ENCODE data around the gene ZDHHC3. TPM values are rescaled to one million over a fixed set of nuclear protein-coding genes. Genes with fewer than 3 reads are reported as not detected.
A peak's percentile ranks its signal among the peaks of the same experiment; 100 is the strongest.

The ZDHHC3 gene
- total RNA-seq, 1 experiment from 2014 or later: 40.1 TPM

GRCh38 chr3:45008117-45008516 lies 32.1 kb upstream of the ZDHHC3 start:
- Mint-ChIP-seq H3K4me1 (ENCODE audit: insufficient read depth, unreplicated experiment) (peaks cover 25% of the 10 kb centered on the region), H3K9me3 (ENCODE audit: unreplicated experiment) (no peaks in the 10 kb centered on the region), H3K27me3 (ENCODE audit: insufficient read depth, unreplicated experiment) (no peaks in the 10 kb centered on the region), H3K4me3 (ENCODE audit: unreplicated experiment) (no peak overlapping the region), H3K36me3 (ENCODE audit: insufficient read depth, unreplicated experiment) (peaks cover 59% of the 10 kb centered on the region), H3K27ac (ENCODE audit: low read depth, unreplicated experiment) (no peak overlapping the region)
- POLR2A ChIA-PET: interaction anchor here (1.2 kb wide), 1 partner anchor 13 kb away, joined by 4 read pairs; no protein-coding TSS in a partner anchor
- no peak for TF ChIP-seq CTCF (IDR thresholded peaks at IDR 0.05; ENCODE audit: unreplicated experiment)
- intact Hi-C loops (cut with micrococcal nuclease): no loop called here
- CTCF ChIA-PET: no interaction called here
- DNase-seq (ENCODE audit: unreplicated experiment): peak; percentile 12
- no TSS peak for BruUV-seq (replicated peaks)

- TF ChIP-seq CTCF (IDR thresholded peaks at IDR 0.05; ENCODE audit: unreplicated experiment): no peak
- H3K4me1 Mint-ChIP-seq (ENCODE audit: insufficient read depth, unreplicated experiment): peaks cover 15% of the 10 kb centered on the region
- no peaks in the 10 kb centered on the region for H3K9me3 Mint-ChIP-seq (ENCODE audit: unreplicated experiment)
- ChIA-PET CTCF (interaction anchor here (0.6 kb wide), 1 partner anchor 29 kb away, joined by 4 read pairs; no protein-coding TSS in a partner anchor), POLR2A (no interaction called here)
- intact Hi-C loops (cut with micrococcal nuclease): no loop called here
- H3K36me3 Mint-ChIP-seq (ENCODE audit: insufficient read depth, unreplicated experiment): peaks cover 58% of the 10 kb centered on the region
- no TSS peak for BruUV-seq (replicated peaks)
- DNase-seq (ENCODE audit: unreplicated experiment): no peak
- no peak overlapping the region for H3K27ac Mint-ChIP-seq (ENCODE audit: low read depth, unreplicated experiment)
- H3K27me3 Mint-ChIP-seq (ENCODE audit: insufficient read depth, unreplicated experiment): no peaks in the 10 kb centered on the region
- no peak overlapping the region for H3K4me3 Mint-ChIP-seq (ENCODE audit: unreplicated experiment)
Measured at GRCh38 chr3:45007091-45007490, 31.1 kb upstream of the ZDHHC3 start.

- no peaks in the 10 kb centered on the region for H3K27me3 Mint-ChIP-seq (ENCODE audit: insufficient read depth, unreplicated experiment)
- H3K9me3 Mint-ChIP-seq (ENCODE audit: unreplicated experiment): no peaks in the 10 kb centered on the region
- intact Hi-C loops (cut with micrococcal nuclease): no loop called here
- DNase-seq (ENCODE audit: unreplicated experiment): no peak
- H3K4me3 Mint-ChIP-seq (ENCODE audit: unreplicated experiment): no peak overlapping the region
- TF ChIP-seq CTCF (IDR thresholded peaks at IDR 0.05; ENCODE audit: unreplicated experiment): no peak
- H3K4me1 Mint-ChIP-seq (ENCODE audit: insufficient read depth, unreplicated experiment): no peaks in the 10 kb centered on the region
- ChIA-PET POLR2A (no interaction called here), CTCF (interaction anchor here (0.7 kb wide), 1 partner anchor 643 kb away, joined by 3 read pairs; no protein-coding TSS in a partner anchor)
- peaks cover 86% of the 10 kb centered on the region for H3K36me3 Mint-ChIP-seq (ENCODE audit: insufficient read depth, unreplicated experiment)
- H3K27ac Mint-ChIP-seq (ENCODE audit: low read depth, unreplicated experiment): no peak overlapping the region
- no TSS peak for BruUV-seq (replicated peaks)
Measured at GRCh38 chr3:45003859-45004258, 27.9 kb upstream of the ZDHHC3 start.

GRCh38 chr3:45003406-45003805 lies 27.4 kb upstream of the ZDHHC3 start:
- DNase-seq (ENCODE audit: unreplicated experiment): no peak
- no TSS peak for BruUV-seq (replicated peaks)
- no peak overlapping the region for H3K27ac Mint-ChIP-seq (ENCODE audit: low read depth, unreplicated experiment)
- CTCF ChIA-PET: interaction anchor here (3.1 kb wide), 1 partner anchor 11 kb away, joined by 15 read pairs; no protein-coding TSS in a partner anchor
- H3K9me3 Mint-ChIP-seq (ENCODE audit: unreplicated experiment): no peaks in the 10 kb centered on the region
- H3K4me3 Mint-ChIP-seq (ENCODE audit: unreplicated experiment): no peak overlapping the region
- TF ChIP-seq CTCF (IDR thresholded peaks at IDR 0.05; ENCODE audit: unreplicated experiment): no peak
- H3K36me3 Mint-ChIP-seq (ENCODE audit: insufficient read depth, unreplicated experiment): peaks cover 86% of the 10 kb centered on the region
- intact Hi-C loops (cut with micrococcal nuclease): no loop called here
- H3K4me1 Mint-ChIP-seq (ENCODE audit: insufficient read depth, unreplicated experiment): no peaks in the 10 kb centered on the region
- H3K27me3 Mint-ChIP-seq (ENCODE audit: insufficient read depth, unreplicated experiment): no peaks in the 10 kb centered on the region
- POLR2A ChIA-PET: no interaction called here

All from MCF 10A (cell line).